WTC11 (cell line): Measurements from ENCODE around the gene CNTN5.

Experiments used
- EMX1 ChIP-seq: fragments of 250-450 bp; sonication (Bioruptor Pico); IDR thresholded peaks from 2 replicates; pipeline ENCODE4 v1.8.0; 2021; ENCODE audit warnings: mild to moderate bottlenecking
- ESRRA ChIP-seq: sonication (generic); formaldehyde crosslinking; IDR thresholded peaks from 2 replicates; pipeline ENCODE4 v1.8.1; 2022; ENCODE audit warnings: mild to moderate bottlenecking, missing genetic modification reagents, borderline replicate concordance
- FOXJ3 ChIP-seq: sonication (generic); formaldehyde crosslinking; IDR thresholded peaks from 2 replicates; pipeline ENCODE4 v1.9.0; 2021; ENCODE audit warnings: missing genetic modification reagents, mild to moderate bottlenecking, borderline replicate concordance
- NR3C1 ChIP-seq: sonication (generic); formaldehyde crosslinking; conservative IDR thresholded peaks from 2 replicates; pipeline ENCODE4 v1.8.1; 2023; ENCODE audit warnings: low read depth, mild to moderate bottlenecking, missing genetic modification reagents
- TEAD4 ChIP-seq: sonication (generic); formaldehyde crosslinking; IDR thresholded peaks from 2 replicates; pipeline ENCODE4 v1.8.0; 2022; ENCODE audit warnings: mild to moderate bottlenecking, missing genetic modification reagents
- TF ChIP-seq, protein P1 (sequence below): fragments of 250-450 bp; sonication (Bioruptor Pico); IDR thresholded peaks from 2 replicates; pipeline ENCODE4 v1.9.0; 2021; ENCODE audit warnings: moderate library complexity, mild to moderate bottlenecking, inconsistent platforms, borderline replicate concordance
- TF ChIP-seq, protein P2 (sequence below): fragments of 200-600 bp; IDR thresholded peaks from 2 replicates; pipeline ENCODE4 v1.8.0; 2022; ENCODE audit warnings: antibody characterized with exemption
- TF ChIP-seq, protein P3 (sequence below): sonication (generic); formaldehyde crosslinking; IDR thresholded peaks from 2 replicates; pipeline ENCODE4 v1.8.1; 2023; ENCODE audit warnings: mild to moderate bottlenecking, missing genetic modification reagents

DNA sequence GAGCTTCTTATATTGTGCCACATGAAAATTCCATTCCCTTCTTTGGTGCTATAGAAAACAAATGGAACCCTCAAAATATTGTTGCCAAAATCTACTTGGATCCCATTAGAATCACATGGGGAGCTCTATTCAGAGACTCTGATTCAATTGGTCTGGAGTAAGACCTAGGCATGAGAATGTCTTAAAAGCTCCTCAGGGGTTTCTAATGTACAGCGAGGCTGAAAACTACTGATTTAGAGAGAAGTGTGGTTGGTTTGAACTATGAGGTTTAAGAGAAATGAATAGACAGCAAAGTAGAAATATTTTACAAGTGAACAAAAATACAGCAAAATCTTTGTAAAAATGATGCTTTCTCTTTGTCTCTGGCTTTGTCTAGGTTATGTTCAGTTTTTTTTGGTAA, 514.7 kb downstream of the CNTN5 start:
- TF ChIP-seq, protein P1, sequence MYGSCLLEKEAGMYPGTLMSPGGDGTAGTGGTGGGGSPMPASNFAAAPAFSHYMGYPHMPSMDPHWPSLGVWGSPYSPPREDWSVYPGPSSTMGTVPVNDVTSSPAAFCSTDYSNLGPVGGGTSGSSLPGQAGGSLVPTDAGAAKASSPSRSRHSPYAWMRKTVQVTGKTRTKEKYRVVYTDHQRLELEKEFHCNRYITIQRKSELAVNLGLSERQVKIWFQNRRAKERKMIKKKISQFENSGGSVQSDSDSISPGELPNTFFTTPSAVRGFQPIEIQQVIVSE (CRISPR knock-in tag): no peak
- TF ChIP-seq EMX1 (CRISPR knock-in tag): no peak
- TF ChIP-seq, protein P2, sequence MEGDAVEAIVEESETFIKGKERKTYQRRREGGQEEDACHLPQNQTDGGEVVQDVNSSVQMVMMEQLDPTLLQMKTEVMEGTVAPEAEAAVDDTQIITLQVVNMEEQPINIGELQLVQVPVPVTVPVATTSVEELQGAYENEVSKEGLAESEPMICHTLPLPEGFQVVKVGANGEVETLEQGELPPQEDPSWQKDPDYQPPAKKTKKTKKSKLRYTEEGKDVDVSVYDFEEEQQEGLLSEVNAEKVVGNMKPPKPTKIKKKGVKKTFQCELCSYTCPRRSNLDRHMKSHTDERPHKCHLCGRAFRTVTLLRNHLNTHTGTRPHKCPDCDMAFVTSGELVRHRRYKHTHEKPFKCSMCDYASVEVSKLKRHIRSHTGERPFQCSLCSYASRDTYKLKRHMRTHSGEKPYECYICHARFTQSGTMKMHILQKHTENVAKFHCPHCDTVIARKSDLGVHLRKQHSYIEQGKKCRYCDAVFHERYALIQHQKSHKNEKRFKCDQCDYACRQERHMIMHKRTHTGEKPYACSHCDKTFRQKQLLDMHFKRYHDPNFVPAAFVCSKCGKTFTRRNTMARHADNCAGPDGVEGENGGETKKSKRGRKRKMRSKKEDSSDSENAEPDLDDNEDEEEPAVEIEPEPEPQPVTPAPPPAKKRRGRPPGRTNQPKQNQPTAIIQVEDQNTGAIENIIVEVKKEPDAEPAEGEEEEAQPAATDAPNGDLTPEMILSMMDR: no peak
- no peak for TF ChIP-seq TEAD4 (CRISPR knock-in tag)
- no peak for TF ChIP-seq NR3C1 (CRISPR knock-in tag)
- TF ChIP-seq, protein P3, sequence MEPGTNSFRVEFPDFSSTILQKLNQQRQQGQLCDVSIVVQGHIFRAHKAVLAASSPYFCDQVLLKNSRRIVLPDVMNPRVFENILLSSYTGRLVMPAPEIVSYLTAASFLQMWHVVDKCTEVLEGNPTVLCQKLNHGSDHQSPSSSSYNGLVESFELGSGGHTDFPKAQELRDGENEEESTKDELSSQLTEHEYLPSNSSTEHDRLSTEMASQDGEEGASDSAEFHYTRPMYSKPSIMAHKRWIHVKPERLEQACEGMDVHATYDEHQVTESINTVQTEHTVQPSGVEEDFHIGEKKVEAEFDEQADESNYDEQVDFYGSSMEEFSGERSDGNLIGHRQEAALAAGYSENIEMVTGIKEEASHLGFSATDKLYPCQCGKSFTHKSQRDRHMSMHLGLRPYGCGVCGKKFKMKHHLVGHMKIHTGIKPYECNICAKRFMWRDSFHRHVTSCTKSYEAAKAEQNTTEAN (CRISPR knock-in tag): no peak
- TF ChIP-seq FOXJ3 (CRISPR knock-in tag): no peak
- no peak for TF ChIP-seq ESRRA (CRISPR knock-in tag)
